Stimulated activated CD4-positive, alpha-beta T cell treated with anti-CD3 and anti-CD28 coated beads, TNF-alpha, amount 100 ng/mL, for 1 hour (primary cell): ENCODE data around the gene GOLM1.
"Not testable (repeated sequence)": the region's sequence is repeated elsewhere in the genome, so short reads cannot be mapped to it uniquely, and the experiment has no call there.

Source experiments
- DNase-seq, 3 donors: peaks; one replicate each; pipeline ENCODE4 v3.0.0-alpha.2; 2020; ENCODE audit warnings: low read depth in 3 of 3, low spot score in 1 of 3

GOLM1 gene

DNA sequence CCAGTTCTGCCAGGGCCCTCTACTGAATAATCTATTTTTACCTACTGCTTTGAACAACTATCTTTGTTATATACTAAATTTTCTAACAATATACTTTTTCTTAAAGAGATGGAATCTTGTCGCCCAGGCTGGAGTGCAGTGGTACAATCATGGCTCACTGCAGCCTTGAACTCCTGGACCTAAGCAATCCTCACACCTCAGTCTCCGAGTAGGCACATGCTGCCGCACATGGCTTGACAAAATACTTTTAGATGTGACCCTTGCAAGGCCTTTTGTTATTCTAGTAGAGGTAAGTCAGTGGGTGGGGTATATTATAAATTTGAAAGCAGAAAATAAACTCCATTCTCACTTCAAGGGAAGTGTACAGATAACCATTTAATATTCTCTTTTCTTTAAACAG lies 7.9 kb downstream of the GOLM1 start:
- no peak for DNase-seq

DNA sequence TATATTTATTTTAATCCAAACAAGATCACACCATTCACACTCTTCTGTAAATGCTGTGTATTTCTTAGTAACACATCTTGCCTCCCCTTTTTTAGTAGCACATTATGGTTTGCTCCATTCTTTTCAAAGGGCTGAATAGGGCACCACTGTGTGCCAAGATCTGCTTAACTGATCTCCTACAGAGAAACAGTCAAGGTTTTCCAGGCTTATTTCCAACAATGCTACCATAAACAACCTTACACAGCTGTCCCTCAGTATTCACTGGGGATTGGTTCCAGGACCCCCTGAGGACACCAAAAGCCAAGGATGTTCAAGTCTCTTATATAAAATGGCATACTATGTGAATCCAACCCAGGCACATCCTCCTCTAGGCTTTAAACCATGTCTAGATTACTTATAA lies 16.5 kb downstream of the GOLM1 start:
- no peak for DNase-seq

DNA sequence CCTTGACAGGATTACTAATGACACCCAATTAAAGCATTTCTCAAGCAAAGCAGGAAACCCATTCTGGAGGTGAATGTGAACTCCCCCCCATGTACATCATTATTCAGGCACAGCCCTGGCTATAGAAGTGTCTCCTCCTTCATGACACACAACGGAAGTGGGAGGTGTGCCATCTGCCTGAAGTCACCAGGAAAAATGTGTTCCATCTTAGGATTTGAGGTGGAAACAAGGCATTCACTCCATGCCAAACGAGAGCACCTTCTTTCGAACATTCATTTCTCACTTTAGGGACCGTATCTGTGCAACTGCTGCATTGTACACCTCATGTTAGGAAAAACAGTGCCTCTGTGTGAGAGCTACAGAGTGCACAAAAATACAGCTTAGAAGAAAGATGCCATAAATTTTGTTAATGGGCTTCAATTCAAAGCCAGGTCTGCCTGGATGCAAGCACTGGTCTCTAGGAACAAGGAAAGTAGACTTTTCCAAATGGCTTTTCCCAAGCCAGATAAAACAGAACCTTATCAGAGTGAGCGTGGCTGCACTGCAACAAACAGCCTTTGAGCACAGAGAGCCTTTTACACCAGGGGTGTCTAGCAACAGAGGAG lies 19.4 kb downstream of the GOLM1 start:
- DNase-seq: no peak

DNA sequence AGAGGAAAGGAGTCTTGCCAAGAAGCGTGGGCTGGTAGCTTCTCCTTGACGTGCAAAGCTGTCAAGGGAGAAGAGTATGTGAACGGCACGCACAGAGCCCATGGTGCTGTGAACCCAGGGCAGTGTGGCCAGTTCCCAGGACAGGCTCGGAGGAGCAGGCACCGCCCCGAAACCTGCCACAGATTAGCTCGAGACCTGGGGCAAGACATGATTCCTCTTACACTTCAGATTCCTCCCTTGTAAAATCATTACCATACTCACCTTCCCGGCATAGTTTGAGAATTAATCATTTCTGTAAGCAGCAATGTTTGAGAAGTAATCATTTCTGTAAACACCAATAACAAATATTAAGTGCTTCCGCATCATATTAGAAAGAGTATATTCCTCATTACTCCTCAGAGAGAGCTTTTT lies 19.9 kb downstream of the GOLM1 start:
- DNase-seq: no peak

DNA sequence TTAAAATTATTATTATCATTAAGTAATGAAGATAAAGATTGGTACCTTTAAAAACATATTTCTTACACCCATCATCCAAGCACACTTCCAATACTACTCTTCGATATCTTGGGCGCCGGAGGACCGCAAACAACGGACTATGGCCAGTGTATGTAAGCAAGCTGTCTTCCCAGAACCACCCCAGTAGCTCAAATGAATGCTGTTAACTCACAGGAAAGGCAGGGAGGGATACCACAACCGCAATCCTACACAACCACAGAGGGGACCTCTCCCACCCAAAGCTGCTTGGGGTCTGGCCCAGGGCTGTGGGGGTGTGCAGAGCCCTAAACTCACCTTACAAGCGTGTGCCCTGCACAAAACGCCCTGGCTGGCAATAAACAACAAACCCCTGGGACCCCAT lies 20.6 kb downstream of the GOLM1 start:
- no peak for DNase-seq

DNA sequence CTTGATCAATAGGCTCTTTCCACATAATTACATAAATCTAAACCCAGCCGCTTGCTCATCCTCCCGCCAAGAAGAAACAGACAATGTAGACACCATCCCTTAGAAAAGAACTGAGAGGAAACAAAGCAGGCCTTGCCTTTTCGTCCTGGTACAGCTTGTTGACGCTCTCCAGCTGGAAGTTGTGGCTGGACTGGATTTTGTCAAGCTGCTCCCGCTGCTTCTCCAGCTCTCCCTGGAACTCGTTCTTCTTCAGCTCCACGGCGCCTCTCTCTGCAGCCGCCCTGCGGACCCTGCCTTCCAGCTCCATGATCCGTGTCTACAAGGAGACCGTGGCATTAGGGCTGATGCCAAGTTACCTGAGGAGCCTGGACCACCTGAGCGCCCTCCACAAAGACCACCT lies 22.1 kb downstream of the GOLM1 start:
- DNase-seq: no peak

DNA sequence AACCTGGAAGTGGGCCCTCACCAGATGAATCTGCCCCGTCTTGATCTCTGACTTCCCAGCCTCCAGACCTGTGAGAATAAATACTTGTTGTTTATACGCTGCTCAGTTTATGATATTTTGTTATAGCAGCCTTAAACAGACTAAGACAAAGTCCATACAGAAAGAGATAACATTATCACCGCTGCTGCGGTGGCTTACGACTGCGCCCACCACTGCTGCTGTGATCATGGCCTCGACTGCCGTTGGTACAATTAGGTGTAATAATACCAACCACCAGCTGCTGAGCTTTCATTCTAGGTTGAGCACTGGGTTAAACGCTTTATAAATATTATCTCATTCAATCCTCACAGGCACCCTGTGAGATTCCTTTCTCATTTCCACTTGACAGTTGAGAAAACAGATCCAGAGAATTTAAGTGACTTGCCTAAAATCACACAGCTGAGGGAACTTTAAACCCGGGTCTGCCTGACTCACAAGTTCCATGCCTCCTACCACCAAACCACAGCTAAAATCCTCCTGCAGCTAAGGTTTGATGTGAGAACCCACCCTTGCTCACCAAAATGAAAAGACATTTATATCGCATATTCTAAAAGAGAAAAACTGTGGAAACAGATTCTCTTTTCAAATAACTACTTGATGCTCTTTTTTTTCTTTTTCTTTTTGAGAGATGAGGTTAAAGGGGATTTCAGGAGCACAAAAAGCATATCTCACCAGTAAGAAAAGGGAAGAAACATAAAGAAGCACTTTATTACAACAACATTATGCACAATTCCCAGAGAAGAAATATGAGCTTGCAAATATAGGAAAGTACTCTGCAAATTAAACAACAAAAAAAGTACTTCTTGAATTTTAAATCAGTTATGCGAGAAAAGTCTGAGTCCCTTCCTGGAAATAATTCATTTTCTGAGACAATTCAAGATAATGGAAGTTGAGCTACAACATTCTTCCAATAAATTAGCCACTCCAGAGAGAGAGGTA lies 23.9 kb downstream of the GOLM1 start:
- DNase-seq: no peak

DNA sequence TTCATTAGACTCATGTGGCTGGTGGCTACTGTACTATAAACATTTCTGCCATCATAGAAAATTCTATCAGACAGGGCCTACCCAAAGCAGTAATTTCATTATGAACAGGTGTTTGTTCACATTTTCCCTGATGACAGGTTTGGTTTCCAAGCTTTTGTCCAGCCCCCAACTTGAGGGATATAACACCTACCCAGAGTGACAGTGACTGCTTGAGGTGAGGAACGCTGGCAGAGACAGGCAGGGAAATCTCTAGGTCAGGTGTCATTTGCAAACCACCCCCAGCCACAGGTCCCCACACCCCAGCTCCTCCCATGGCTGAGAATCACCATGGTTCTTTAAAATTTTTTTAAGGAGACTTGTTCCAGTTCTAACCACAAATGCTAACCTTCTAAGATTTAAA lies 25.5 kb downstream of the GOLM1 start:
- no peak for DNase-seq

DNA sequence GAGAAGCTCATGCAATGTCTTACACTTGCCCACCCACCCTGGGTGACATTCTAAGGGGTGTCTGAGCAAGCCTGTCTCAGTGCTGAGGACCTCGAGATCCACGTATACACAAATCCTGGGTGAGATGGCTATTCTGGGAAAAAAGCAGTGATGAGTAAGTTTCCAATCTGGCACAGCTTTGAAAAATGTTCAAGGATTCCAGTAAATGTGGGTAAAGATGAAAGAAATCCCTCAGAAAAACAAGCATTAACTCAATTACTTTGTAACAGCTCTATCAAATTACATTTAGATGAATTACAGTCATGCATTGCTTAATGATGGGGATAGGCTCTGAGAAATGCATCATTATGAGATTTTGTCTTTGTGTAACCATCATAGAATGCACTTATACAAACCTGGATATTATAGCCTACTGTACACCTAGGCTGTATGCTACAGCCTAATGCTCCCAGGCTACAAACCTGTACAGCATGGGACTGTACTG lies 26.9 kb downstream of the GOLM1 start:
- DNase-seq: no peak

DNA sequence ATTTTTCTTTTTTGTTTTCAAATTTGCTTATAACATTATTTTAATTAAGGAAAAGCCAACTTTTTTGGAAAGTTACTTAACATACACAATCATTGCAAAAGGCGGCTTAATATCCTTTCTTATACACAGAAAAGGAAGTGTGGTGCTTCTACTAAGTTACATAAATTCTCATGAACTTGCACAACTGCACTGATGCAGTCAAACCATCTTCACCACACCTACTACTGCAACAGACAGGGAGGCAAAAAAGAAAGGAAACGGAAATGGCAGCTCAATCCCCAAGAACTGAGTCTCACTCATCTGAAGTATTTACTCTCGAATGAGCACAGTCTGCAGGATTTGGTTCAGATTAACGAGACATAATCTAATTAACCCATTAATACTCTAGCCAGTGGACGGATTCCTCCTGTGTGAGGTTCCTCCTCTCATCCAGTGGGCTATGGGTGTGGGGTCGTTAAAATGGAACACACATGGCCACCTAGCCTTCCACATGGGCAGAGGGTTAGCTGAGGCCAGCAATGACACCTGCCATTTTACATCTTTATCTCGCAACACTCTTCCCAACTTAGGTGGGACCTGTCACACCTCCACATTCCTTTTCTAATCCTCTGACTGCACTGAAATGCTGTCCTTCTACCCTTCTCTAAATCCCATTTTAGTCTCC lies 30.0 kb downstream of the GOLM1 start:
- DNase-seq: no peak

DNA sequence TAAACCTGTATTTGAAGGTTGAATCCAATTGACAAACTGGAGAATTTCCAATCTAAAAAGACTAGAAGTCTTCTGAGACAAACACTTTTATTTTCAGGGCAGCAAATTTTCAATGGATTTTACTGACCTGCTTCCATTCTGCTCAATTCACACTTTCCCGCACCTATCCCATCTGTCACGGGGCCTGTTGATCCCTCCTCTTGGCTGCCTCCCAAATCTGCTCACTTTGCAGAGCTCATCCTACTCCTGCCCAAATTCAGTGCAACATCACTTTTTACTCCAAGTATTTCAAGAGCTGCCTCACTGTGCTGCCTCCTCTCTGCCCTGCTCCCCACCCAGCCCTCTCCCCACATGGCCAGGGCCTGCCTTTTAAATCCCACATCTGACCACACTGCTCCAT lies 35.1 kb downstream of the GOLM1 start:
- no peak for DNase-seq

DNA sequence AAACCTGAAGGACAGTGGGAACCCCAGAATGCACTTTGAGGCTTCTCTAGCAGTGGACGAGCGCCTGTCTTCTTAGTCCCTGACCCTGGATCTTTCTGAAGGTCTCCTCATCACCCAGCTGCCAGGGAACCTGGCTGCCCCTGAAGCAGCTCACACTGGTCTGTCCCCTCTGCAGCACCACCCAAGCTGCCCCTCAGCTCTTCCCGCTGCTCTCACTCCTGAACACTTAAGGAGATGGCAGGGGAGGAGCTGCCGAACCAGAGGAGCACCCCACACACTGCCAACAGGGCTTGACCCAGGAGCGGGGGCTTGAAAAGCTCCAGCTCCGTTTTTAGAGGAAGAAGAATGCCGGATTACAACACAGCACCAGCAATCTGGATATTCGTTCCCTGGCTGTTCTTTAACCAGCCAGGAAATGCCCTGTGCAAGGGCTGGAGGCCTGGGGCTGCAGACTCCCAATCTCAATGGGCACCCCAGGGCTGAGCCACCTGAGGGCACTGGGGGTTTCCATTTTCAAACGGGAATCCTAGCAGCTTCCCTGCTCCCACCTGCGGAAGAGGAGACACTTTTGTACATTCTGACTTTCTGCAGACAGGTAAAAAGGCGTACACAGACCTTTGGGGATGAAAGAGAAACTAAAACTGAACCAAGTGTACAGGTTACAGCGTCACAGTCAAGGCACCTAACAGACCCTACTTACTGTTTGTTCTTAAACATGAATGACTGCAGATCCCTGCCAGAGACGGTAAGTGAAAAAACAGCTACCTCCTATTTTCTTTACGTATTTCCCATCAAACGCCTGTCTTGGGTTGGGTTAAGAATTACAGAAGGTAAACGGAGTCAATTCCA lies 36.3 kb downstream of the GOLM1 start:
- DNase-seq: no peak

DNA sequence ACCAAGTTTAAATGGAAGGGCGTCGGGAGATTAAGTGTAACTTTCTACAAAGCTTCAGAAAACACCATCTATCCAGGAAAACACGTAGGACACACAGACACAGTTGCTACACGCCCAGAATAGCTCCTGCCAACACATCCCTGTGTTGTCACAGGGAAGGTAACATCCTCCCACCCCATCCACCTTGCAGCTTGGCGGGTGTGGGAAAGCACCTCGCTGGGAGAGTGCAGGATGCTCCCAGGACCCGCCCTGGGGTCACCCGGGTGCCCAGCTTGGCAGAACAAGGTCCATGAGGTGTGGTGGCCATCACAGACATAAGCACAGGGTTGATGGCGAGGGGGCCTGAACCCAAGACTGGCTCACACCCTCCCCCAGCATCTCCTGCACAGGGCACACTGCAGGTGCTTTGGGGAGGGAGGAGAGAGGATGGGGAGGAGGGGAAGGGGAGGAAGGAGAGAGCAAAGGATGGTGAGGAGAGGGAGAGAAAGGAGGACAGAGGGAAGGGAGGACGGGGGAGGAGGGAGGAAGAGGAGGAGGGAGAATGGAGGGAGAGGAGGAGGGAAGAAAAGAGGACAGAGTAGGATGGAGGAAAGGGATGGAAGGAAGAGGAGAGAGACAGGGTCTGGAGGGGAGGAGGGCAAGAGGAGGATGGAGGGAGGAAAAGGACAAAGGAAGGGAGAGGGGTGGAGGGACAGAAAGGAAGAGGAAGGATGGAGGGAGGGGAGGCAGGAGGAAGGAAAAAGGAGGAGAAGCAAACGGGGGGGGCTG lies 37.2 kb downstream of the GOLM1 start:
- DNase-seq: no peak

DNA sequence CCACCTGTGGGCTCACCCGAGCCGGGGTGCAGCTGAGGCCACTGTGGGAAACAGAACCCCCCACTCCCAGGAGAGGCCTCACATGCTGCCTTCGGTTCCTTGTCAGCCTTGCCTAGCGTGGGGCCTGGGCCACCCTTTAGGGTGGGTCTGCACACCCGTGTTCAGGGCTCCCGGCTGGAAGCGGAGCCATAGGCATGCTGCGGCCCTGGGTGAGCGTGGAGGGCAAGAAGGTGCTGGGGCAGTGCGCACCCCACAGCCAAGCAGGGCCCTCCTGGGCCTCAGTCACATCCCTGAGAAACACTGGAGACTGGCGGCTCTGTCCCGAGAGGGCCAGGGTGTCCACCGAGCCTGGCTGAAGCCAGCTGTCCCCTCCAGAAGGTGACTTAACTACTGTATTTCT lies 41.9 kb downstream of the GOLM1 start:
- no peak for DNase-seq

DNA sequence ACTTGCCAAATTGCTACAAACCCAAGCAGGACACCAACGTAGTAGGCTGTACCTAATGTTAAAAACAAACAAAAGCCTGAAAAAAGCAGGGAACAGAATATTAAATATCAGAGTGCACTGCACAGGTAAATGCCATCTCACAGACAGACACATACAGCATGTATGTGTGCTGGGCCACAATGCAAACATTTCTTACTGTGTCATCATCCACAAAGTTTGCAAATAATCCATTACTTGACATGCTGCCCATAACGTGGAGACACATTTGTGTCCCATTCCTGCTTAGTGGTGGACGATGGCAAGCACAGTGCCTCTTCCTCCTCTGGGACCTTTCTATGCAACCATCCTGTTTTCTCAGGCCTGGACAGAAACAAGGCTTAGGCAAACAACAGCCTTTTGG lies 44.7 kb downstream of the GOLM1 start:
- DNase-seq: no peak

DNA sequence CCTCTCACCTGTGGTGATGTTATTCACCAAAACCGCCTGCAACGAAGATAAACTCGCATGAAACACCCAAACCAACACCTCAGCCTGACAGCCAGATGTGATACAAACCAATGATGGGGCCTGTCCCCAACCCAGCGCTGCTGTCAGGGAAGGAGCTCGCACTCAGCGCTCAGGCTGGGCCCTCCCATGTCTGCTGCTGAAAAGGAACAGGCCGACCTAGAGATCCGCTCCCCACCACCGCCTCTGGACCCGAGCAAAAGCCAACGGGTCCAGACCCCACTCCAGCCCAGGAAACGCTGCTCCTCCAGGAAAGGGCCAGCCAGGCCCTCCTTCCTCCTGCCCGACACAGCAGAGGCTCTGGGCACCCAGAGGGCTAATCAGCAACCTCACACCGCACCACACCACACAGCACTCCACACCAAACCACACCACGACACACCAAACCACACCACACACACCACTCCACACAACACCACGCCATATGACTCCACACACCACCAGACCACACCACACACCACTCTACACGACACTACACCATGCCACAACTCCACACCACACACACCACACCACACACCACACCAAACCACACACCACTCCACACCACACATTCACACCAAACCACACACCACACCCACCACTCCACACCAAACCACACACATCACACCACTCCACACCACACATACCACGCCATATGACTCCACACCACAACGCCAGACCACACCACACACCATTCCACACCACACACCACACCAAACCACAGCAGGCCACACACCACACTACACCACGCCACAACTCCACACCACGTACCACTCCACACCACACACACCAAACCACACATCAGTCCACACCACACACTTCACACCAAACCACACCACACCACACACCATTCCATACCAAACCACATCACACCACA lies 46.5 kb downstream of the GOLM1 start:
- no peak for DNase-seq

DNA sequence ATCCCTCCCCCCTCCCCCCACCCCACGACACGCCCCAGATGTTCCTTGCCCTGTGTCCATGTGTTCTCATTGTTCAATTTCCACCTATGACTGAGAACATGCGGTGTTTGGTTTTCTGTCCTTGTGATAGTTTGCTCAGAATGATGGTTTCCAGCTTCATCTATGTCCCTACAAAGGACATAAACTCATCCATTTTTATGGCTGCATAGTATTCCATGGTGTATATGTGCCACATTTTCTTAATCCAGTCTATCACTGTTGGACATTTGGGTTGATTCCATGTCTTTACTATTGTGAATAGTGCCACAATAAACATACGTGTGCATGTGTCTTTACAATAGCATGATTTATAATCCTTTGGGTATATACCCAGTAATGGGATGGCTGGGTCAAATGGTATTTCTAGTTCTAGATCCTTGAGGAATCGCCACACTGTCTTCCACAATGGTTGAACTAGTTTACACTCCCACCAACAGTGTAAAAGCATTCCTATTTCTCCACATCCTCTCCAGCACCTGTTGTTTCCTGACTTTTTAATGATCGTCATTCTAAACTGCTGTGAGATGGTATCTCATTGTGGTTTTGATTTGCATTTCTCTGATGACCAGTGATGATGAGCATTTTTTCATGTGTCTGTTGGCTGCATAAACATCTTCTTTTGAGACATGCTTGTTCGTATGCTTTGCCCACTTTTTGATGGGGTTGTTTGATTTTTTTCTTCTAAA lies 51.2 kb downstream of the GOLM1 start:
- DNase-seq: not testable (repeated sequence)

DNA sequence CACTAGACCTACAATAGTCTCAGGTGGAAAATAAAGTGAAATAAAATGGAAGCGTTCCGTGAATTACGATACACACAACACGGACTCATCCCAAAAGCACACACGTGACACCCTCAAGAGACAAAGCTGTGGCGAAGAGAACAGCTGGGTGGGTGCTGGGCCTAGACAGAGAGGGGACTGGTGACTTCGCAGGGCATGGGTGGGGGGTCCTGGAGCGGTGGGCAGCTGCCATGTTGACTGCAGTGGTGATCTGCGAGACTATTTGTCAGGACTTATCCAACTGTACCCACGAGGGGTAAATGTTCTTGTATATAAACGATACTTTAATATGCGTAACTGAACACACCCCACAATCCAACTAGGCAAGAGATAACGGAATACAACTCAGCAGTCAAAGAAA lies 52.0 kb downstream of the GOLM1 start:
- no peak for DNase-seq

DNA sequence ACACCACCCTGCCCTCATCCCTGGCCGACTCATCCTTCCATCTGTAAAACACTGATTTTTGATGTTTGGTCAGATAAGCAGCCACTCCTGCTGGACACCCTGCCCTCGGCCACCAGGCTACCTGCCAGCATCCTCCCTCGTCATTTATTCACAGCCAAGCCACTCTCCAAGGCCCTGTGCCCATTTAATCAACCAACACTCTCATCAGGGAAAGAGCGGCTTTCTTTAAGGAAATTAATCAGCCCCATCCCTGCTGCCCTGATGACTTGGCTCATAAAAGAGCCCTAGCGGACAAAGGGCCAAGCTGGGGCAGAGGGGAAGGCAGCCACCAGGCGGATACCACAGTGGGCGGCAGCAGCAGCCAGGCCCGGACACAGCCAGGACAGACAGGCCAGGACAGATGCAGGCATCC lies 52.4 kb downstream of the GOLM1 start:
- DNase-seq: no peak
